HG03571 (cell line): ENCODE data around the gene PALLD.

Experiments
- ATAC-seq: cut with Tn5 transposase; IDR thresholded peaks from one replicate; pipeline ENCODE4 v1.9.1; 2021; ENCODE audit not compliant: unreplicated experiment

PALLD gene

GRCh38 chr4:168642591-168642990 lies 145.7 kb downstream of the PALLD start:
- ATAC-seq: no peak

GRCh38 chr4:168643111-168643795 lies 146.4 kb downstream of the PALLD start:
- no peak for ATAC-seq

- no peak for ATAC-seq
Observed at GRCh38 chr4:168643796-168644159, 146.9 kb downstream of the PALLD start.

GRCh38 chr4:168646001-168646768 lies 149.3 kb downstream of the PALLD start:
- no peak for ATAC-seq

- no peak for ATAC-seq
Observed at GRCh38 chr4:168647646-168648375, 151.0 kb downstream of the PALLD start.

- ATAC-seq: no peak
Observed at GRCh38 chr4:168648494-168648893, 151.6 kb downstream of the PALLD start.

- no peak for ATAC-seq
Observed at GRCh38 chr4:168648929-168649328, 152.1 kb downstream of the PALLD start.

GRCh38 chr4:168651374-168651773 lies 154.5 kb downstream of the PALLD start:
- no peak for ATAC-seq

- ATAC-seq: no peak
Observed at GRCh38 chr4:168651864-168652263, 155.0 kb downstream of the PALLD start.

GRCh38 chr4:168652755-168653154 lies 155.9 kb downstream of the PALLD start:
- ATAC-seq: no peak

- no peak for ATAC-seq
Observed at GRCh38 chr4:168654104-168654847, 157.4 kb downstream of the PALLD start.

GRCh38 chr4:168654848-168655174 lies 158.0 kb downstream of the PALLD start:
- ATAC-seq: no peak

GRCh38 chr4:168655182-168655581 lies 158.3 kb downstream of the PALLD start:
- ATAC-seq: no peak

- no peak for ATAC-seq
Observed at GRCh38 chr4:168656055-168656660, 159.3 kb downstream of the PALLD start.

- no peak for ATAC-seq
Observed at GRCh38 chr4:168656946-168657473, 160.2 kb downstream of the PALLD start.

GRCh38 chr4:168658751-168659150 lies 161.9 kb downstream of the PALLD start:
- no peak for ATAC-seq

- no peak for ATAC-seq
Observed at GRCh38 chr4:168659741-168660465, 163.1 kb downstream of the PALLD start.

- ATAC-seq: no peak
Observed at GRCh38 chr4:168662297-168662984, 165.6 kb downstream of the PALLD start.

- ATAC-seq: no peak
Observed at GRCh38 chr4:168664242-168664891, 167.5 kb downstream of the PALLD start.
